ENCODE results near the gene INSM1. TPM values are rescaled to one million over a fixed set of nuclear protein-coding genes. Genes with fewer than 3 reads are reported as not detected.

The INSM1 gene
- total and polyA plus RNA-seq, 10 of the 15 experiments (the other 5 are each of a cell fraction or from before 2014, with no cell fraction given), result 0.03 to 0.11 (median 0.04) TPM; not detected in 7

GRCh38 chr20:20391766-20392165 is 23.9 kb downstream of the INSM1 start (continued):
- TF ChIP-seq SKIL (IDR thresholded peaks at IDR 0.05; ENCODE audit: low read depth, poor library complexity, severe bottlenecking) (no peak), SMARCA5 (IDR thresholded peaks at IDR 0.05) (no peak)

GRCh38 chr20:20393207-20394120 is 25.6 kb downstream of the INSM1 start:
- WGBS (ENCODE audit: insufficient coverage, insufficient replicate concordance, low lambda C conversion rate, missing lambda C conversion rate), result 80% methylated on average over 20 of the region's 20 CpGs
- in situ Hi-C loops (cut with MboI), result no loop called here
- no TSS peak for BruUV-seq (replicated peaks)
- Histone ChIP-seq H3K9ac (ENCODE audit: control insufficient read depth, insufficient read depth, low read length) (no peak overlapping the region), H4K20me1 (ENCODE audit: control insufficient read depth, insufficient read depth) (no peaks in the 10 kb centered on the region), H2AFZ (ENCODE audit: control insufficient read depth, low read depth, low read length) (no peak overlapping the region), H3K79me2 (ENCODE audit: control insufficient read depth, insufficient read depth, low read length) (no peaks in the 10 kb centered on the region), H3K27me3 (replicated peaks in 1 of 2; ENCODE audit: control insufficient read depth in 2 of 2, insufficient read depth in 2 of 2, low read length in 1 of 2) (no peaks in the 10 kb centered on the region), H3K4me2 (ENCODE audit: control insufficient read depth, insufficient read depth) (no peak overlapping the region), H3K36me3 (ENCODE audit: control insufficient read depth in 2 of 2, insufficient read depth in 2 of 2, low read length in 1 of 2) (peaks cover 2 to 7% of the 10 kb centered on the region in 2 experiments; a peak in 3 of 4 replicates), H3K4me1 (ENCODE audit: control insufficient read depth, insufficient read depth, low read length) (no peaks in the 10 kb centered on the region), H3K27ac (ENCODE audit: control insufficient read depth, insufficient read depth) (no peak overlapping the region), H3K9me3 (replicated peaks; ENCODE audit: control insufficient read depth, insufficient read depth, low read length) (no peaks in the 10 kb centered on the region), H3K4me3 (no peak overlapping the region)
- RAD21 ChIA-PET (ENCODE audit: unreplicated experiment), result no interaction called here
- ATAC-seq (no peak), DNase-seq (ENCODE audit: low read depth, low spot score) (no peak), FAIRE-seq (no peak)
- intact Hi-C loops (cut with micrococcal nuclease; ENCODE audit: unreplicated experiment), result loop anchor here (2.0 kb wide), 1 partner anchor 19 kb away; no protein-coding TSS in a partner anchor
- CTCF ChIA-PET, result no interaction called here
- SMC1A ChIA-PET (ENCODE audit: uncharacterized antibody, unreplicated experiment), result no interaction called here
- POLR2A ChIA-PET, result no interaction called here
- TF ChIP-seq NR2C2 (IDR thresholded peaks at IDR 0.05; ENCODE audit: borderline replicate concordance, control insufficient read depth, insufficient read length, low read depth) (no peak), SMAD1 (IDR thresholded peaks at IDR 0.05; ENCODE audit: low read depth, partially characterized antibody) (no peak), ETV6 (conservative IDR thresholded peaks at IDR 0.05 in 1 of 2, IDR thresholded peaks at IDR 0.05 in 1 of 2; ENCODE audit: borderline replicate concordance in 1 of 2, low read depth in 1 of 2) (no peak), ESRRA (IDR thresholded peaks at IDR 0.05; ENCODE audit: low read length) (no peak), NBN (IDR thresholded peaks at IDR 0.05) (no peak), MYC (IDR thresholded peaks at IDR 0.05; ENCODE audit: insufficient read depth, insufficient read length, insufficient replicate concordance, low read length, severe bottlenecking) (no peak), E4F1 (IDR thresholded peaks at IDR 0.05; ENCODE audit: borderline replicate concordance, partially characterized antibody) (no peak), CBX5 (IDR thresholded peaks at IDR 0.05; ENCODE audit: low read depth) (no peak)

All from GM12878 (cell line).